GM06990 (cell line): ENCODE data around the gene FAM234A.

ENCODE experiments used
- DNase-seq: peaks from one replicate; pipeline ENCODE4 v3.0.0-alpha.2; 2011; ENCODE audit not compliant: insufficient read length; ENCODE audit errors: extremely low read depth
- H3K27me3 ChIP-seq: replicated peaks from 2 replicates; pipeline ENCODE4 v1.6.0; 2011; ENCODE audit warnings: low read length; ENCODE audit not compliant: control insufficient read depth, insufficient read depth
- H3K36me3 ChIP-seq: 2 replicates; pipeline ENCODE4 v1.5.1; 2011; ENCODE audit warnings: low read length; ENCODE audit not compliant: control insufficient read depth, insufficient read depth
- H3K4me3 ChIP-seq: replicated peaks from 2 replicates; pipeline ENCODE4 v1.5.1; 2011; ENCODE audit warnings: low read depth, mild to moderate bottlenecking, control low read depth, low read length
- TF ChIP-seq, protein P1 (sequence below): IDR thresholded peaks from 2 replicates; pipeline ENCODE4 v1.5.1; 2011; ENCODE audit warnings: low read length, control low read depth, mild to moderate bottlenecking, inconsistent platforms; ENCODE audit not compliant: insufficient read depth, poor library complexity, severe bottlenecking

Gene FAM234A

GRCh38 chr16:287981-288920, 53.6 kb downstream of the FAM234A start:
- DNase-seq: no peak
- Histone ChIP-seq H3K36me3 (peaks cover 15% of the 10 kb centered on the region), H3K4me3 (no peak overlapping the region), H3K27me3 (no peaks in the 10 kb centered on the region)
- TF ChIP-seq, protein P1, sequence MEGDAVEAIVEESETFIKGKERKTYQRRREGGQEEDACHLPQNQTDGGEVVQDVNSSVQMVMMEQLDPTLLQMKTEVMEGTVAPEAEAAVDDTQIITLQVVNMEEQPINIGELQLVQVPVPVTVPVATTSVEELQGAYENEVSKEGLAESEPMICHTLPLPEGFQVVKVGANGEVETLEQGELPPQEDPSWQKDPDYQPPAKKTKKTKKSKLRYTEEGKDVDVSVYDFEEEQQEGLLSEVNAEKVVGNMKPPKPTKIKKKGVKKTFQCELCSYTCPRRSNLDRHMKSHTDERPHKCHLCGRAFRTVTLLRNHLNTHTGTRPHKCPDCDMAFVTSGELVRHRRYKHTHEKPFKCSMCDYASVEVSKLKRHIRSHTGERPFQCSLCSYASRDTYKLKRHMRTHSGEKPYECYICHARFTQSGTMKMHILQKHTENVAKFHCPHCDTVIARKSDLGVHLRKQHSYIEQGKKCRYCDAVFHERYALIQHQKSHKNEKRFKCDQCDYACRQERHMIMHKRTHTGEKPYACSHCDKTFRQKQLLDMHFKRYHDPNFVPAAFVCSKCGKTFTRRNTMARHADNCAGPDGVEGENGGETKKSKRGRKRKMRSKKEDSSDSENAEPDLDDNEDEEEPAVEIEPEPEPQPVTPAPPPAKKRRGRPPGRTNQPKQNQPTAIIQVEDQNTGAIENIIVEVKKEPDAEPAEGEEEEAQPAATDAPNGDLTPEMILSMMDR: no peak

- no peak for DNase-seq
- Histone ChIP-seq H3K36me3 (peaks cover 15% of the 10 kb centered on the region), H3K27me3 (no peaks in the 10 kb centered on the region), H3K4me3 (no peak overlapping the region)
- TF ChIP-seq, protein P1: no peak
Measured at GRCh38 chr16:289395-289997, 54.9 kb downstream of the FAM234A start.

DNA sequence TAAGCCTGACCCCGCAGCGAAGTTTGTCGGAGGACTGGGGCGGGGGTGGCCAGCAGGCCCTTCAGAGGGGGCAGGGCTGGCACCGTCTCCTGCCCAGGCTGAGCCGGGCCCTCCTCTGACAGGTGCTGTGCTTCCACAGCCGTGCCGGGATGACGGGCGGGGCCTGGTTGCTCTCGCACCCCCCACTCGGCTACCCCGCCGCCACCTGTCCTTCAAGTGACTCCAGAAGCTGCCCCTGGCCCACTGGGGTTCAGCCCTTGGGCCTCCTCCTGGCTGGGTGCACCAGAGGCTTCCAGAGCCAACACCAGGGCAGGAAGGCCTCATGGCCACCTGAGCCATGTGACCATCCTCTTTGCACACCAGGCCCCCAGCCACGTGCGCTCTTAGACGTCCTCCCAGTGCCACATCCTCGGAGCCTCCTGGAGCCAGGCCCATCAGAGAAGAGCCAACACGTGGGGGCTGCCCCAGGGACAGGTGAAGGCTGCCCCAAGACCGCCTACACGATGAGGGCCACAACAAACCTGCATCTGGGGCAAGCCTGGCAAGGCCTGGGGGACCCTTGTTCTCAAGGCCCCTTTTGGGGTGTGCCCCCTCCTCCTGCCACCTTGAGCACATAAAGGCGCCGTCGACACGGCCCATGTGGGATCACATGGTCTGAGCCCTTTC, 55.5 kb downstream of the FAM234A start:
- Histone ChIP-seq H3K36me3 (peaks cover 15% of the 10 kb centered on the region), H3K4me3 (no peak overlapping the region), H3K27me3 (no peaks in the 10 kb centered on the region)
- DNase-seq: no peak
- TF ChIP-seq, protein P1: no peak

DNA sequence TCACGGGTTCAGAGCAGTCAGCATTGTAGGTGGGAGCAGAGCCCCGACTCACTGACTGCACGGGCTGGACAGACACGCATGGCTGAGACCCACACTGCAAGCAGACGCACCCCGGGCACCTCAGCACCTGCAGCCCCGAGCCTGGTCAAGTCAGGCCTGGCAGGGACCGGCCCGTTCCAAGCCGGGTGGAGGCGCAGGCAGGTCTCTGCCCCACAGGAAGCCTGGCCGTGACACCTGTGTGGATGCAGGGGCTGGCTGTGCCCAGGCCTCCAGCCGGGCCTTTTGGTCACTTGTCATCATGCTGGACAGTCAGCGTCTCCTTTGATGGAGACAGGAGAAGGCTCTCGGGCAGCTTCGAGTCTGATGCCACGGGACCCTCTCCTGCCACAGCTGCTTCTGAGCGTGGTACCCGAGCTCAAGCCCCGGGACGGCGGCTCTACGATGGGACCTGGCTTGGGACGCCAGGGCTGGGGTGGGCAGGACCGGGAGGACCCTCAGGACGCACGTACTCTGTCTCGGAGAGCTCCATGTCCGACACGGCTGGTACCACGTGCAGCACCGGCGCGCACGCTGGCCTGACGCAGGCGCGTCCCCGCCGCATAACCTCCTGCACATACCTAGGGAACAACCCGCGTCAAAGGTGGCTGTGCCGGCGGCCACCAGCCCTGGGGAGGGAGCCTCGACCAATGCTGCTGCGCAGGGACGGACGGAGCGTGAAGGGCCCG, 56.2 kb downstream of the FAM234A start:
- TF ChIP-seq, protein P1: no peak
- Histone ChIP-seq H3K4me3 (no peak overlapping the region), H3K27me3 (no peaks in the 10 kb centered on the region), H3K36me3 (peaks cover 15% of the 10 kb centered on the region)
- DNase-seq: no peak

GRCh38 chr16:291539-291938, 56.9 kb downstream of the FAM234A start:
- Histone ChIP-seq H3K4me3 (no peak overlapping the region), H3K36me3 (peaks cover 15% of the 10 kb centered on the region), H3K27me3 (no peaks in the 10 kb centered on the region)
- TF ChIP-seq, protein P1: no peak
- DNase-seq: no peak
